AG09319 (cell line): ENCODE data around the gene MTHFD1.

ENCODE experiments used
- DNase-seq: peaks from one replicate; pipeline ENCODE4 v3.0.0-alpha.2; 2010; ENCODE audit warnings: low read depth; ENCODE audit errors: extremely low read depth
- TF ChIP-seq, protein P1 (sequence below): IDR thresholded peaks from 2 replicates; pipeline ENCODE4 v1.5.1; 2011; ENCODE audit warnings: low read depth, mild to moderate bottlenecking, inconsistent platforms, low read length, moderate library complexity

Gene MTHFD1

DNA sequence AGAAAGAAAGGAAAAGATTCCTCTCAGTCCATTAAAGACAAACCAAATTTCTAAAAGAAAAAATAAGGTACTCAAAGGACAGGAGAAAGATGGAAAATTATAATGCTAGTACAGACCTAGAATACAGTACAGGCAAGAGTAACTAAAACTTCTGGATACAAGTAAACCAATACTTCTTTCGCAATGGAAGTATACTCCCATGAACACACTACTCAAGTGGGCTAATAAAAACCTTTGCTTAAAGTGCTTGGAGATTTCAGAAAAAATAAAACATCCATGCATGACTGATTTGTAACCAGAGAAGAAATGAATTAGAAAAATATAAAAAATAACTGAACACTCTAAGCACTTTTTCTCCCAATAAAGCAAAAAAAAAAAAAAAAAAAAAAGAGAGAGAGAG is 111.9 kb downstream of the MTHFD1 start:
- DNase-seq: no peak

DNA sequence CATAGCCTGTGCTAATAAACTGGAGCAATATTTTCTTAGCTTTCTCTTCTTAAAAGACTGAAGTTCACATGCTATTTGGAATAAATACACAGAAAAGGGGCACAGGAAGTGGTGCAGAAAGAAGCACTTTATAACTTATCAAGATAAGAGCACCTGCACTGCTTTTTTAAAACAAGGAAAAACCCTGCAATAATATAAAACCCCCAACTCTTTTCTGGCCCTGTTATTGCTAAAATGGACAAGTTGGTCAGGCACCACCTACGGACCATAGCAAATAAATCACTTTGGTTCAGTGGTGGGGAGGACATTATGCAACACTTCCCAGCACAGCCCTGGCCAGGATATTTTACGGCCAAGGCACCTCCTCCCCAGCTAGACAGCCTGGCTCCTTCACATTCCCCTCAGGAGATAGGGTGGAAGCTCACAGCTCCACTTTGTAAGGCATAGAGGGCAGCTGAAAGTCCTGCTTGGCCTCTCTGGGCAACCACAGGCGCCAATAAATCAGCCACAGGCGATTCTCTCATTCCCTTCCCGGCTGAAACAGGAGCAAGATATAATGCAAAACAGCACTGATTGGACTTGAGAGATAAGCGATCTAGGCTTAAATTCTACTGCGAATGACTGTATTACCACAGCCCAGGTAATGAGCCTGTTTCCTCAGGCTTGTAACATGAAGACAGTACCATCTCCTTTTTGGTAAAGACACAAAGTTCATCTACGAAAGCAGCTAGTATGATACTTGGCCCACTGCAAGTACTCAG is 113.4 kb downstream of the MTHFD1 start:
- TF ChIP-seq, protein P1, sequence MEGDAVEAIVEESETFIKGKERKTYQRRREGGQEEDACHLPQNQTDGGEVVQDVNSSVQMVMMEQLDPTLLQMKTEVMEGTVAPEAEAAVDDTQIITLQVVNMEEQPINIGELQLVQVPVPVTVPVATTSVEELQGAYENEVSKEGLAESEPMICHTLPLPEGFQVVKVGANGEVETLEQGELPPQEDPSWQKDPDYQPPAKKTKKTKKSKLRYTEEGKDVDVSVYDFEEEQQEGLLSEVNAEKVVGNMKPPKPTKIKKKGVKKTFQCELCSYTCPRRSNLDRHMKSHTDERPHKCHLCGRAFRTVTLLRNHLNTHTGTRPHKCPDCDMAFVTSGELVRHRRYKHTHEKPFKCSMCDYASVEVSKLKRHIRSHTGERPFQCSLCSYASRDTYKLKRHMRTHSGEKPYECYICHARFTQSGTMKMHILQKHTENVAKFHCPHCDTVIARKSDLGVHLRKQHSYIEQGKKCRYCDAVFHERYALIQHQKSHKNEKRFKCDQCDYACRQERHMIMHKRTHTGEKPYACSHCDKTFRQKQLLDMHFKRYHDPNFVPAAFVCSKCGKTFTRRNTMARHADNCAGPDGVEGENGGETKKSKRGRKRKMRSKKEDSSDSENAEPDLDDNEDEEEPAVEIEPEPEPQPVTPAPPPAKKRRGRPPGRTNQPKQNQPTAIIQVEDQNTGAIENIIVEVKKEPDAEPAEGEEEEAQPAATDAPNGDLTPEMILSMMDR: no peak; the same call in 1 of the 2 replicates
- no peak for DNase-seq

More for the DNA sequence above, 111.9 kb downstream of the MTHFD1 start:
- TF ChIP-seq, protein P1: no peak

DNA sequence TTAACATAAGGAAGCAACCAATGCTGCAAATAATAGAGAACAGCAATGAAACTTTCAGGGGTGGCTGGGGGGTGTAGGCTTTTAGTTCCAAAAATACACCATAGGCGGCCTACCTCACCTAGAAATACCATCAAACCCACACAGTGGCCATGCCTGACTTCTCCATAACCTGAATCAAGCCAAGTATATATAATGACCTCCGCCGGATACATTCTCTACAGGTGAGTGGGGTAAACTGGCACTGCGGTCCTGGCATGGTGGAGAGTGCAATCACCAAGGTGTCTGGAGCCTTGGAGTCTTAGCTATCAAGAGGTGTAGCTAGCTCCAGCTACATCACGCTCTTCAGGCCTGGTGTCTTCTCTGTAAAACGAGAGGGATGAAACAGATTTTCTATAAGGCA is 114.3 kb downstream of the MTHFD1 start:
- no peak for DNase-seq
- TF ChIP-seq, protein P1: no peak

DNA sequence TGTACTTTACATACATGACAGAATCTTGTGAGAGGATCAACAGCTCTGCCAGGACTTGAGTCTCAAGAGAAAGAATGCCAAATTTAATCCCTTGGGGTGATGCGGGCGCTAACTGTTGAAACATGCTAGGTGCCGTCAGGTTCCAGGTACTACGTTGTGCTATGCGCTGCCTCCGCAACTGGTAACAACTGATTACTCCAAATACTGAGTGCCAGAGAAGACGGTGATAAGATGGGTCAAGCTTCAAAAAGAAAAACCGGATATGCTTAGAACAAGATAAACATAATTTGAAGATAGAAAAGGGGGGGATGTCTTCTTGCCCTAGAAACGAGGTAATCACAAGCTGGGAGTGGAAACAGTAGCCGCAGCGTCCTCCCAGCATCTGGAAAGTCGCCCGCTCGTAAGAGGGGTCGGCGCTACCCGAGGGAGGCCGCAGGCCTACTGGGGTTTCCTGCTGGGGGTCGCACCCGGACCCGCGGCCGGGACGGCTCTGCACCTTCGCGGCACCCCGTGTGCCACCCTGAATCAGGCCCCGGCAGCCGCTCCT is 114.8 kb downstream of the MTHFD1 start:
- DNase-seq: no peak
- TF ChIP-seq, protein P1: no peak

DNA sequence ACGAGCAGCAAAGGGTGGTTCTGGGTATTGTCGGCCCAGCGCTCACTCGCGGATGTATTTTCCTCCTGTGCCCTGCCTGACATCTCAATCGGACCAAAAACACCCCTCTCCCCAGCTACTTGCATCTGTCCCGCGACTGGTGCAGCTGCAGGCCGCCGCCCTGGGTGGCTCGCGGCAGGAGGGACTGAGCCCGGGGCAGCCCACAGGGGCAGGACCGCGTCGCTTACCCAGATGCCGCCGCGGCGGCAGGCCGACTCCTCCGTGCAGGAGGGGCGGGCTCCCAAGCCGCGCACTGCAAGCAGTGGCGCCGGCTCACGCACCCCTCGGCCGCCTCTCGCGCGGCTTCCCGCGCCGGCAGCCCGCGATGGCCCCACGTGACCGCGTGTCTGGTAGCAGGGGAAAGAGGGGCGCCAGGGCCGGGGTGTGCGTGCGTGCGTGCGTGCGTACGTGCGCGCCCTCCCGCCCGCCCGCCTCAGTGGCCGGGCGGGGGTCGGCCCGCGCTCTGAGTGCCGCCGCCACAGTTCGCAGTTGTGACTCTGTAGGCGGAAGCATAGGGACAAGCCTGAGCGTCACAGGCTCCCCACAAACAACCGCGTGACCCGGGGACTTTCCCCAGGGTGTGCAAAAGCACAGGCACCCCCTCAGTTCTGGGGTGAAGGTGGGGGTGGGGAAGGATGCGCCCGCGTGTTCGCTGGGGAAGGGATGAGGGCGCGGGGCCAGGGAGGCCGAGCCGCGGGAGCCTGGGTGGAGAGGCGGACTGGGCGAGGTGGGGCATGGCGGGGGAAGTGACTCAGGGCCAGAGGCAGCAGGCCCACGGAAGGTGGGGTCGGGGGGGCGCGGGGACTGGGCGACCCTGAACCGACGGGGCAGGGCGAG is 115.5 kb downstream of the MTHFD1 start, which contains the start of gene ZBTB25:
Gene ZBTB25 (minus strand): TSS at position 405 of the 876 bp plus-strand sequence. CDS start 13,305 bp downstream, outside the sequence.
- DNase-seq: peak; percentile 83
- TF ChIP-seq, protein P1: no peak

DNA sequence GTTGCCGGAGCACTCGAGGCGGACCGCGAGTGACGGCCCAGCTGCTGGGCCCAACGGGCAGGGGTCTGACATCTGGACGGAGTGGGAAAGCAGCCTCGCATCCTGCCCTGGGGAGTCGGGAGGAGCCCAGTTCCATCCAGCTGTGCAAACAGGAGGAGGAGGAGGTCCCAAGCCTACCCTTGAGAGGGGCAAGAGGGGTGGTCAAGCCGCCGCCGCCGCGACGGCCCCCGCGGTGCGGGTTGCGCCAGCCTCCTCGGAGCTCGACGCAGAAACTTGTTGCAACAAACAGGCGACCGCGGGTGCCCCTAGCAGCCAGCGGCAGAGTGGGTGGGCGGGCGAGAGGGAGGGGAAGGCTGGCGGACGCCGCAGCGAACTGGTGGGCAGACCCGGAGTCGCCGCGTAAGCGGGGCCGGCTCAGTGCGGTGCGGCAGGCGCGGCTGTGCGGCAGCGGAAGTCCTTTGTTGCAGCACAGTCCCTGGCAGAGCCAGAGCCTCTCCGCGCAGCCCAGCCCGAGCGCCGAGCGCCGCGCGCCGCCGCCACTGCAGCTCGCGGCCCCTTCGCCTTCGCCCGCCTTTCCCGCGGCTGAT is 116.2 kb downstream of the MTHFD1 start, which contains the start of gene ZBTB1:
Gene ZBTB1 (plus strand): TSS at position 461 of the 587 bp plus-strand sequence. CDS start 16,735 bp downstream, outside the sequence.
- DNase-seq: peak; percentile 77
- TF ChIP-seq, protein P1: no peak
